ENCODE measurements around the gene TNRC6C.

The TNRC6C gene

GRCh38 chr17:78082988-78083387 lies 124.5 kb downstream of the TNRC6C start:
- no peak for DNase-seq (ENCODE audit: low read depth)

GRCh38 chr17:78086740-78087139 lies 128.2 kb downstream of the TNRC6C start:
- DNase-seq (ENCODE audit: low read depth), result no peak

GRCh38 chr17:78088529-78088928 lies 130.0 kb downstream of the TNRC6C start:
- DNase-seq (ENCODE audit: low read depth), result no peak

GRCh38 chr17:78089576-78090281 lies 131.2 kb downstream of the TNRC6C start:
- DNase-seq (ENCODE audit: low read depth), result no peak

GRCh38 chr17:78092794-78093324 lies 134.4 kb downstream of the TNRC6C start:
- peak; percentile 17 for DNase-seq (ENCODE audit: low read depth)

GRCh38 chr17:78095035-78095434 lies 136.5 kb downstream of the TNRC6C start:
- DNase-seq (ENCODE audit: low read depth), result no peak

GRCh38 chr17:78096093-78096492 lies 137.6 kb downstream of the TNRC6C start:
- DNase-seq (ENCODE audit: low read depth), result no peak

- no peak for DNase-seq (ENCODE audit: low read depth)
Measured at GRCh38 chr17:78101112-78101511, 142.6 kb downstream of the TNRC6C start.

GRCh38 chr17:78101542-78101941 lies 143.0 kb downstream of the TNRC6C start:
- DNase-seq (ENCODE audit: low read depth), result no peak

- no peak for DNase-seq (ENCODE audit: low read depth)
Measured at GRCh38 chr17:78103311-78103710, 144.8 kb downstream of the TNRC6C start.

- DNase-seq (ENCODE audit: low read depth), result no peak
Measured at GRCh38 chr17:78104540-78104941, 146.0 kb downstream of the TNRC6C start.

- DNase-seq (ENCODE audit: low read depth), result no peak
Measured at GRCh38 chr17:78105101-78105500, 146.6 kb downstream of the TNRC6C start.

GRCh38 chr17:78105551-78105950 lies 147.0 kb downstream of the TNRC6C start:
- DNase-seq (ENCODE audit: low read depth), result no peak

- no peak for DNase-seq (ENCODE audit: low read depth)
Measured at GRCh38 chr17:78106211-78106610, 147.7 kb downstream of the TNRC6C start.

- no peak for DNase-seq (ENCODE audit: low read depth)
Measured at GRCh38 chr17:78107457-78107856, 149.0 kb downstream of the TNRC6C start.

GRCh38 chr17:78107976-78108725 lies 149.6 kb downstream of the TNRC6C start:
- no peak for DNase-seq (ENCODE audit: low read depth)

- no peak for DNase-seq (ENCODE audit: low read depth)
Measured at GRCh38 chr17:78108726-78109488, 150.4 kb downstream of the TNRC6C start.

GRCh38 chr17:78109489-78109761 lies 150.9 kb downstream of the TNRC6C start:
- DNase-seq (ENCODE audit: low read depth), result no peak

- no peak for DNase-seq (ENCODE audit: low read depth)
Measured at GRCh38 chr17:78110363-78111015, 152.0 kb downstream of the TNRC6C start.

- DNase-seq (ENCODE audit: low read depth), result no peak
Measured at GRCh38 chr17:78111016-78111726, 152.7 kb downstream of the TNRC6C start.

GRCh38 chr17:78111727-78112517 lies 153.4 kb downstream of the TNRC6C start:
- DNase-seq (ENCODE audit: low read depth), result no peak

All from ELR (cell line).